ENCODE measurements around the gene GALNT11. TPM values are rescaled to one million over a fixed set of nuclear protein-coding genes. Genes with fewer than 3 reads are reported as not detected.
"Not testable (repeated sequence)": the region's sequence is repeated elsewhere in the genome, so short reads cannot be mapped to it uniquely, and the experiment has no call there.

GALNT11 gene
- total and polyA plus RNA-seq, 8 donors = 13.6 to 331 (median 26.6) TPM

DNA sequence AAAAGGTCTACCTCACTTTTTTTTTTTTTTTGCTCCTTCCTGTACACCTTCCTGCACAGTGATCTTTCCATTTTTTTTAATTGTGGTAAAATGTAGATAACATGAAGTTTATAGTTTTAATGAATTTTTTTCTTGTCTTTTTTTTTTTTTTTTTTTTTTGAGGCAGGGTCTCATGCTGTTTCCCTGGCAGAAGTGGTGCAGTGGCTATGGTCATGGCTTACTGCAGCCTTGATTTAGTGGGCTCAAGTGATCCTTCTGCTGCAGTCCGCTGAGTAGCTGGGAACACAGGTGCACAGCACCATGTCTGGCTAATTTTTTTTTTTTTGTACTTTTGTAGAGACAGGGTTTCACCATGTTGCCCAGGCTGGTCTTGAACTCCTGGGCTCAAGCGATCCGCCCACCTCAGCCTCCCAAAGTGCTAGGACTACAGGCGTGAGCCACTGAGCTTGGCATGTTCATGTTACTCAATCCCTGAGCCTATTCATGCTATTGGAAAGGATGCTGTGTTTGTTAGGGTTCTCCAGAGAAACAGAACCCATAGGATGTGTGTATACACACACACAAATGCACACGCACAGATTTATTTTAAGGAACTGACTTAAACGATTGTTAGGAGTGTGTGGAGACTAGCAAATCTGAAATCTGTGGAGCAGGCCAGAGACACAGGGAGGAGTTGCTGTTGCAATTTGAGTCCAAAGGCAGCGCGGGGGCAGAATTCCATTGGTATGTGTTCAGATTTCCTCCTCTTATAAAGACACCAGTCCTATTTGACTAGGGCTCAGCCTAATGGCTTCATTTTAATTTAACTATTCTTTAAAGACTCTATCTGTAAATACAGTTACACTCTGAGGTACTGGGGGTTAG lies 29.1 kb downstream of the GALNT11 start:
- no peaks in the 10 kb centered on the region for H3K36me3 ChIP-seq
- no peaks in the 10 kb centered on the region for H3K9me3 ChIP-seq
- intact Hi-C loops (cut with DNase I; ENCODE audit: low total_unique reads) = no loop called here
- peaks cover 0 to 21% (median 0%) of the 10 kb centered on the region in 4 donors for H3K4me1 ChIP-seq
- peak in 1 of 2 donors; percentile 57 for DNase-seq
- no peak overlapping the region for H3K4me3 ChIP-seq
- no peaks in the 10 kb centered on the region for H3K27me3 ChIP-seq
- TF ChIP-seq POLR2A (IDR thresholded peaks at IDR 0.05) = no peak
- no peak for TF ChIP-seq EP300 (IDR thresholded peaks at IDR 0.05)
- TF ChIP-seq POLR2AphosphoS5 (IDR thresholded peaks at IDR 0.05) = no peak
- TF ChIP-seq, protein P1, sequence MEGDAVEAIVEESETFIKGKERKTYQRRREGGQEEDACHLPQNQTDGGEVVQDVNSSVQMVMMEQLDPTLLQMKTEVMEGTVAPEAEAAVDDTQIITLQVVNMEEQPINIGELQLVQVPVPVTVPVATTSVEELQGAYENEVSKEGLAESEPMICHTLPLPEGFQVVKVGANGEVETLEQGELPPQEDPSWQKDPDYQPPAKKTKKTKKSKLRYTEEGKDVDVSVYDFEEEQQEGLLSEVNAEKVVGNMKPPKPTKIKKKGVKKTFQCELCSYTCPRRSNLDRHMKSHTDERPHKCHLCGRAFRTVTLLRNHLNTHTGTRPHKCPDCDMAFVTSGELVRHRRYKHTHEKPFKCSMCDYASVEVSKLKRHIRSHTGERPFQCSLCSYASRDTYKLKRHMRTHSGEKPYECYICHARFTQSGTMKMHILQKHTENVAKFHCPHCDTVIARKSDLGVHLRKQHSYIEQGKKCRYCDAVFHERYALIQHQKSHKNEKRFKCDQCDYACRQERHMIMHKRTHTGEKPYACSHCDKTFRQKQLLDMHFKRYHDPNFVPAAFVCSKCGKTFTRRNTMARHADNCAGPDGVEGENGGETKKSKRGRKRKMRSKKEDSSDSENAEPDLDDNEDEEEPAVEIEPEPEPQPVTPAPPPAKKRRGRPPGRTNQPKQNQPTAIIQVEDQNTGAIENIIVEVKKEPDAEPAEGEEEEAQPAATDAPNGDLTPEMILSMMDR (IDR thresholded peaks at IDR 0.05) = no peak
- WGBS, 5 donors = 84 to 92% (median 88%) methylated on average over 8 of the region's 8 CpGs
- H3K27ac ChIP-seq = no peak overlapping the region

DNA sequence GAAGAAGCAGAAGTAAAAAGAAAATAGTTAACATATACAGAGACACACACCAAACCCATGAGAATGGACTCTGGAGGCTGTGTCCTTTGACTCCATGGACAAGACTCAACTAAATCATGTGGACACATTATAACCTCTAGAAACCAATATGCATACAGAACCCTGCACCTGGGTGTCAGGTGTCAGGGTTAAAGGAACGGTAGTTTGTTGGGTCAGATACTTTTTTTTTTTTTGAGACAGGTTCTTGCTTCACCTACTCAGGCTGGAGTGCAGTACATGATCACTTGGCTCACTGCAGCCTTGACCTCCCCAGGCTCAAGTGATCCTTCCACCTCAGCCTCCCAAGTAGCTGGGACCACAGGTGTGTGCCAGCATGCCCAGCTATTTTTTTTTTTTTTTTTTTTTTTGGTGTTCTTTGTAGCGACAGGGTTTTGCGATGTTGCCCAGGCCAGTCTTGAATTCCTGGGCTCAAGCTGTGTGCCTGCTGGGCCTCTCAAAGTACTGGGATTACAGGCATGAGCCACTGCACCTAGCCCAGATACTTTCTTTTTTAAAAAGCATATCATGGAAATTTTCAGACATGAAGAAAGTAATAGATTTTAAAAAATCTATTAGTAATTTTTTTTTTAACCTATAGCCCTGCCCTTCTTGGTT lies 31.3 kb downstream of the GALNT11 start:
- 80 to 92% (median 88%) methylated on average over 3 of the region's 3 CpGs for WGBS, 5 donors
- intact Hi-C loops (cut with DNase I; ENCODE audit: low total_unique reads) = no loop called here

DNA sequence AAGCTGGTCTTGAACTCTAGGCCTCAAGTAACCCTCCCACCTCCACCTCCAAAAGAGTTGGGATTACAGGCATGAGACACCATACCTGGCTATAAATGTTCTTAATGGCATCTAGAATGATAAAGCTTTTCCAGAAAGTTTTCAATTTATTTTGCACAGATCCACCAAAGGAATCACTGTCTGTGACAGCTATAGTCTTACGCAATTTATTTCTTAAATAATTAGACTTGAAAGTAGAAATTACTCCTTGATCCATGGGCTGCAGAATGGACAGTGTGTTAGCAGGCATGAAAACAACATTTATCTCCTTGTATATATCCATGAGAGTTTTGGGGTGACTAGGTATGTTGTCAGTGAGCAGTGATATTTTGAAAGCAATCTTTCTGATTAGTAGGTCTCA lies 33.8 kb downstream of the GALNT11 start:
- TF ChIP-seq POLR2AphosphoS5 (IDR thresholded peaks at IDR 0.05) = no peak
- intact Hi-C loops (cut with DNase I; ENCODE audit: low total_unique reads) = no loop called here
- Histone ChIP-seq H3K36me3 (no peaks in the 10 kb centered on the region), H3K4me1 (peaks cover 0 to 10% (median 0%) of the 10 kb centered on the region in 4 donors), H3K9me3 (no peaks in the 10 kb centered on the region), H3K27me3 (no peaks in the 10 kb centered on the region), H3K4me3 (no peak overlapping the region), H3K27ac (no peak overlapping the region)
- 95 to 100% (median 98%) methylated on average over 1 of the region's 1 CpG for WGBS, 5 donors
- DNase-seq = no peak

More for the DNA sequence above, 31.3 kb downstream of the GALNT11 start:
- peaks cover 0 to 13% (median 0%) of the 10 kb centered on the region in 4 donors for H3K4me1 ChIP-seq
- no peaks in the 10 kb centered on the region for H3K36me3 ChIP-seq
- no peak for DNase-seq
- no peaks in the 10 kb centered on the region for H3K27me3 ChIP-seq
- TF ChIP-seq POLR2AphosphoS5 (IDR thresholded peaks at IDR 0.05) (no peak), EP300 (IDR thresholded peaks at IDR 0.05) (no peak), POLR2A (IDR thresholded peaks at IDR 0.05) (no peak)
- TF ChIP-seq, protein P1 (IDR thresholded peaks at IDR 0.05) = no peak
- no peaks in the 10 kb centered on the region for H3K9me3 ChIP-seq
- H3K27ac ChIP-seq = no peak overlapping the region
- H3K4me3 ChIP-seq = no peak overlapping the region

DNA sequence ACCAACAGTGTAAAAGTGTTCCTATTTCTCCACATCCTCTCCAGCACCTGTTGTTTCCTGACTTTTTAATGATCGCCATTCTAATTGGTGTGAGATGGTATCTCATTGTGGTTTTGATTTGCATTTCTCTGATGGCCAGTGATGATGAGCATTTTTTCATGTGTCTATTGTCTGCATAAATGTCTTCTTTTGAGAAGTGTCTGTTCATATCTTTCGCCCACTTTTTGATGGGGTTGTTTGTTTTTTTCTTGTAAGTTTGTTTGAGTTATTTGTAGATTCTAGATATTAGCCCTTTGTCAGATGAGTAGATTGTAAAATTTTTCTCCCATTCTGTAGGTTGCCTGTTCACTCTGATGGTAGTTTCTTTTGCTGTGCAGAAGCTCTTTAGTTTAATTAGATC lies 35.6 kb downstream of the GALNT11 start:
- H3K27me3 ChIP-seq; H3K4me1 ChIP-seq; H3K27ac ChIP-seq; DNase-seq; H3K4me3 ChIP-seq; intact Hi-C loops (cut with DNase I; ENCODE audit: low total_unique reads); H3K9me3 ChIP-seq; H3K36me3 ChIP-seq: not testable (repeated sequence)
- WGBS, 5 donors = 72 to 100% (median 93%) methylated on average over 1 to 2 of the region's 2 CpGs

DNA sequence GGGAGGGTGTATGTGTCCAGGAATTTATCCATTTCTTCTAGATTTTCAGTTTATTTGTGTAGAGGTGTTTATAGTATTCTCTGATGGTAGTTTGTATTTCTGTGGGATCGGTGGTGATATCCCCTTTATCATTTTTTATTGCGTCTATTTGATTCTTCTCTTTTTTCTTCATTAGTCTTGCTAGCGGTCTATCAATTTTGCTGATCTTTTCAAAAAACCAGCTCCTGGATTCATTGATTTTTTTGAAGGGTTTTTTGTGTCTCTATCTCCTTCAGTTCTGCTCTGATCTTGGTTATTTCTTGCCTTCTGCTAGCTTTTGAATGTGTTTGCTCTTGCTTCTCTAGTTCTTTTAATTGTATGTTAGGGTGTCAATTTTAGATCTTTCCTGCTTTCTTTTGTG lies 37.7 kb downstream of the GALNT11 start:
- H3K36me3 ChIP-seq; DNase-seq; intact Hi-C loops (cut with DNase I; ENCODE audit: low total_unique reads); H3K9me3 ChIP-seq; H3K4me3 ChIP-seq; H3K27me3 ChIP-seq; H3K27ac ChIP-seq; H3K4me1 ChIP-seq: not testable (repeated sequence)
- WGBS, 5 donors = 89 to 96% (median 95%) methylated on average over 3 of the region's 3 CpGs

DNA sequence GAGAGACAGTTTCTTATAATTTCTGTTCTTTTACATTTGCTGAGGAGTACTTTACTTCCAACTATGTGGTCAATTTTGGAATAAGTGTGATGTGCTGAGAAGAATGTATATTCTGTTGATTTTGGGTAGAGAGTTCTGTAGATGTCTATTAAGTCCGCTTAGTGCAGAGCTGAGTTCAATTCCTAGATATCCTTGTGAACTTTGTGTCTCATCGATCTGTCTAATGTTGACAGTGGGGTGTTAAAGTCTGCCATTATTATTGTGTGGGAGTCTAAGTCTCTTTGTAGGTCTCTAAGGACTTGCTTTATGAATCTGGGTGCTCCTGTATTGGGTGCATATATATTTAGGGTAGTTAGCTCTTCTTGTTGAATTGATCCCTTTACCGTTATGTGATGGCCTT lies 38.3 kb downstream of the GALNT11 start:
- H3K27me3 ChIP-seq; DNase-seq; H3K4me1 ChIP-seq; intact Hi-C loops (cut with DNase I; ENCODE audit: low total_unique reads); H3K36me3 ChIP-seq; H3K9me3 ChIP-seq; H3K4me3 ChIP-seq; H3K27ac ChIP-seq: not testable (repeated sequence)
- 97 to 100% (median 99%) methylated on average over 3 of the region's 3 CpGs for WGBS, 5 donors

DNA sequence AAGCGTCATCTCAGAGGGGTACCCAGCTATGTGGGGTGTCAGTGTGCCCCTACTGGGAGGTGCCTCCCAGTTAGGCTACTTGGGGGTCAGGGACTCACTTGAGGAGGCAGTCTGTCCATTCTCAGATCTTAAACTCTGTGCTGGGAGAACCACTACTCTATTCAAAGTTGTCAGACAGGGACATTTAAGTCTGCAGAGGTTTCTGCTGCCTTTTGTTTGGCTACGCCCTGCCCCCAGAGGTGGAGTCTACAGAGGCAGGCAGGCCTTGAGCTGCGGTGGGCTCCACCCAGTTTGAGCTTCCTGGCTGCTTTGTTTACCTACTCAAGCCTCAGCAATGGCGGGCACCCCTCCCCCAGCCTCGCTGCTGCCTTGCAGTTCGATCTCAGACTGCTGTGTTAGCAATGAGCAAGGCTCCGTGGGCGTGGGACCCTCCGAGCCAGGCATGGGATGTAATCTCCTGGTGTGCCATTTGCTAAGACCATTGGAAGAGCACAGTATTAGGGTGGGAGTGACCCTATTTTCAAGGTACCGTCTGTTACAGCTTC lies 40.4 kb downstream of the GALNT11 start:
- DNase-seq; H3K4me3 ChIP-seq; H3K27ac ChIP-seq; H3K36me3 ChIP-seq; intact Hi-C loops (cut with DNase I; ENCODE audit: low total_unique reads); H3K4me1 ChIP-seq; H3K9me3 ChIP-seq; H3K27me3 ChIP-seq: not testable (repeated sequence)
- 89 to 93% (median 91%) methylated on average over 8 to 10 of the region's 10 CpGs for WGBS, 5 donors
